Measurements from ENCODE around the gene GRN. TPM values are rescaled to one million over a fixed set of nuclear protein-coding genes. Genes with fewer than 3 reads are reported as not detected.

Gene GRN
- 1,355 TPM for polyA plus RNA-seq (2012; ENCODE audit: insufficient read length, low read depth)

DNA sequence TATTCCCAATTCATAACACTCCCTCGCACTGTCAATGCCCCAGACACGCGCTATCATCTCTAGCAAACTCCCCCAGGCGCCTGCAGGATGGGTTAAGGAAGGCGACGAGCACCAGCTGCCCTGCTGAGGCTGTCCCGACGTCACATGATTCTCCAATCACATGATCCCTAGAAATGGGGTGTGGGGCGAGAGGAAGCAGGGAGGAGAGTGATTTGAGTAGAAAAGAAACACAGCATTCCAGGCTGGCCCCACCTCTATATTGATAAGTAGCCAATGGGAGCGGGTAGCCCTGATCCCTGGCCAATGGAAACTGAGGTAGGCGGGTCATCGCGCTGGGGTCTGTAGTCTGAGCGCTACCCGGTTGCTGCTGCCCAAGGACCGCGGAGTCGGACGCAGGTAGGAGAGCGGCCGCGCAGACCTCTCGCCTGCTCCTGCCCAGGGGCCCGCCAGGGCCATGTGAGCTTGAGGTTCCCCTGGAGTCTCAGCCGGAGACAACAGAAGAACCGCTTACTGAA, at the start of gene GRN:
TSS of gene GRN (plus strand) at position 364 of the 515 bp plus-strand sequence. CDS start 3,863 bp downstream, outside the sequence.
- TF ChIP-seq TAF1 (IDR thresholded peaks at IDR 0.05; ENCODE audit: borderline replicate concordance, insufficient read depth, low read length), result 0 out of 2 replicates have a peak, but pooled peaks have one; percentile 74
- TF ChIP-seq POLR2AphosphoS5 (IDR thresholded peaks at IDR 0.05; ENCODE audit: low read depth, low read length), result peak; percentile 82
- TF ChIP-seq REST (IDR thresholded peaks at IDR 0.05; ENCODE audit: insufficient read depth in 1 of 2, low read depth in 2 of 2, low read length in 2 of 2), result no peak
- peak; percentile 38 for TF ChIP-seq FOXP2 (optimal IDR thresholded peaks at IDR 0.05; ENCODE audit: borderline replicate concordance, extremely low read depth, extremely low read length, insufficient read depth)
- peak; percentile 99 for TF ChIP-seq SIN3A (IDR thresholded peaks at IDR 0.05; ENCODE audit: borderline replicate concordance, insufficient read depth, low read length)

DNA sequence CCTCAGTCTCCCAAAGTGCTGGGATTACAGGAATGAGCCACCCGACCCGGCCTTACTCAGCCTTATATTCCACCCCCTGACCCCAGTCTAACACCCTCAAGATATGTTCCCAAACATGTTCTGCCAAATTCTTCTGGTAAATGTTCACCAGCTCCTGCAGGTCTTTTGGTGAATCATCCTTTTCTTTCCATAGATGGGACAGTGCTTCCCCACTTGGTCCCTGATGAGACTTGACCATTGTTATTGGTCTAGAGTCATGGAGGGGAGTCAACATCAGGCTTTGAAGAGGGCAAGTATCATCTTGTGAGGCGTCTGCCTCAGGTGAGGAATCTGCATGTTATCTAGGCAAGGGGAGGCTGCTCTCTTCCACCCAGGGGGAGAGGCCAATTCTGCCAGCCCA, 47.1 kb upstream of the GRN start:
- no peak for TF ChIP-seq TAF1 (IDR thresholded peaks at IDR 0.05; ENCODE audit: borderline replicate concordance, insufficient read depth, low read length)

DNA sequence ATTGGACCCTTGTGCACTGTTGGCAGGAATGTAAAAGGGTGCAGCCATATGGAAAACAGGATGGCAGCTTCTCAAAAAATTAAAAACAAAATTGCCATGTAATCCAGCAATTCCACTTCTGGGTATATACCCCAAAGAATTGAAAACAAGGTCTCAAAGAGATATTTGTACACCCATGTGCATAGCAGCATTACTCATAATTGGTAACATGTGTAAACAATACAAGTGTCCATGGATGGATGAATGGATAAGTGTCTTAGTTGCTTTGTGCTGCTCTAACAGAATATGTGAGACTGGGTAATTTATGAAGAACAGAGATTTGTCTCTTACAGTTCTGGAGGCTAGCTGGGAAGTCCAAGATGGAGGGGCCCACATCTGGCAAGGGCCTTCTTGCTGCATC, 40.5 kb upstream of the GRN start:
- no peak for TF ChIP-seq SIN3A (IDR thresholded peaks at IDR 0.05; ENCODE audit: borderline replicate concordance, insufficient read depth, low read length)
- no peak for TF ChIP-seq TAF1 (IDR thresholded peaks at IDR 0.05; ENCODE audit: borderline replicate concordance, insufficient read depth, low read length)
- no peak for TF ChIP-seq FOXP2 (optimal IDR thresholded peaks at IDR 0.05; ENCODE audit: borderline replicate concordance, extremely low read depth, extremely low read length, insufficient read depth)
- TF ChIP-seq POLR2AphosphoS5 (IDR thresholded peaks at IDR 0.05; ENCODE audit: low read depth, low read length), result no peak
- no peak for TF ChIP-seq REST (IDR thresholded peaks at IDR 0.05; ENCODE audit: insufficient read depth in 1 of 2, low read depth in 2 of 2, low read length in 2 of 2)

- no peak for TF ChIP-seq POLR2AphosphoS5 (IDR thresholded peaks at IDR 0.05; ENCODE audit: low read depth, low read length)
- no peak for TF ChIP-seq TAF1 (IDR thresholded peaks at IDR 0.05; ENCODE audit: borderline replicate concordance, insufficient read depth, low read length)
- TF ChIP-seq FOXP2 (optimal IDR thresholded peaks at IDR 0.05; ENCODE audit: borderline replicate concordance, extremely low read depth, extremely low read length, insufficient read depth), result no peak
- no peak for TF ChIP-seq SIN3A (IDR thresholded peaks at IDR 0.05; ENCODE audit: borderline replicate concordance, insufficient read depth, low read length)
- TF ChIP-seq REST (IDR thresholded peaks at IDR 0.05; ENCODE audit: insufficient read depth in 1 of 2, low read depth in 2 of 2, low read length in 2 of 2), result no peak
Observed at GRCh38 chr17:44307387-44308186, 37.5 kb upstream of the GRN start.

- TF ChIP-seq REST (IDR thresholded peaks at IDR 0.05; ENCODE audit: insufficient read depth in 1 of 2, low read depth in 2 of 2, low read length in 2 of 2) (peak; percentile 92 to 97), TAF1 (IDR thresholded peaks at IDR 0.05; ENCODE audit: borderline replicate concordance, insufficient read depth, low read length) (no peak), SIN3A (IDR thresholded peaks at IDR 0.05; ENCODE audit: borderline replicate concordance, insufficient read depth, low read length) (peak; percentile 31; the same call in 1 of the 2 replicates), FOXP2 (optimal IDR thresholded peaks at IDR 0.05; ENCODE audit: borderline replicate concordance, extremely low read depth, extremely low read length, insufficient read depth) (no peak)
Observed at GRCh38 chr17:44308320-44308818, 36.7 kb upstream of the GRN start, which contains the start of gene RUNDC3A. Gene RUNDC3A (plus strand): TSS chr17:44308601. CDS start chr17:44308833, 232 bp downstream.

Data from PFSK-1 (cell line).